ENCODE measurements around the gene EZR. TPM values are rescaled to one million over a fixed set of nuclear protein-coding genes. Genes with fewer than 3 reads are reported as not detected.

The EZR gene
- total and polyA plus RNA-seq, 9 of the 15 experiments (the other 6 are each of a cell fraction or from before 2014, with no cell fraction given): 36.5 to 162 (median 104) TPM

GRCh38 chr6:158816803-158817727 lies 2.1 kb downstream of the EZR start (continued):
- no peak for TF ChIP-seq AFF1 (IDR thresholded peaks at IDR 0.05; ENCODE audit: low read depth in 1 of 2, partially characterized antibody in 2 of 2)
- peak; percentile 20 to 37; a peak in 1 of 4 replicates for TF ChIP-seq MNT (conservative IDR thresholded peaks at IDR 0.05)
- TF ChIP-seq ZC3H4 (CRISPR knock-in tag; IDR thresholded peaks at IDR 0.05; ENCODE audit: borderline replicate concordance): no peak
- 0 out of 4 replicates have a peak, but pooled peaks of 1 of the 2 experiments have one; percentile 48 for TF ChIP-seq ARNT (IDR thresholded peaks at IDR 0.05)
- TF ChIP-seq RBFOX2 (IDR thresholded peaks at IDR 0.05; ENCODE audit: low read depth, low read length): peak; percentile 36; the same call in 1 of the 2 replicates
- TF ChIP-seq NRF1 (conservative IDR thresholded peaks at IDR 0.05 in 1 of 2, IDR thresholded peaks at IDR 0.05 in 1 of 2): peak; percentile 67 to 74
- no peak for TF ChIP-seq ZC3H11A (IDR thresholded peaks at IDR 0.05; ENCODE audit: low read depth, low read length)
- TF ChIP-seq TOE1 (IDR thresholded peaks at IDR 0.05; ENCODE audit: borderline replicate concordance): no peak
- no peak for TF ChIP-seq TOE1 (CRISPR knock-in tag; IDR thresholded peaks at IDR 0.05; ENCODE audit: borderline replicate concordance, low read depth)
- TF ChIP-seq MXI1 (IDR thresholded peaks at IDR 0.05; ENCODE audit: low read depth, low read length): peak; percentile 70; the same call in 1 of the 2 replicates
- TF ChIP-seq TEAD4 (IDR thresholded peaks at IDR 0.05; ENCODE audit: low read length): peak; percentile 86
- TF ChIP-seq TEAD4 (CRISPR knock-in tag; IDR thresholded peaks at IDR 0.05; ENCODE audit: borderline replicate concordance): no peak
- TF ChIP-seq HOMEZ (CRISPR knock-in tag; IDR thresholded peaks at IDR 0.05): no peak
- no peak for TF ChIP-seq ATF6 (CRISPR knock-in tag; IDR thresholded peaks at IDR 0.05)
